GM12872 (cell line): ENCODE results near the gene NEK1.

Experiments
- CTCF ChIP-seq: IDR thresholded peaks from 3 replicates; pipeline ENCODE4 v1.5.1; 2011; ENCODE audit warnings: low read depth, mild to moderate bottlenecking, low read length, moderate library complexity; ENCODE audit not compliant: insufficient read depth

Gene NEK1

GRCh38 chr4:169658196-169658595, 45.8 kb upstream of the NEK1 start:
- no peak for TF ChIP-seq CTCF

- no peak for TF ChIP-seq CTCF
Observed at GRCh38 chr4:169657470-169658107, 45.2 kb upstream of the NEK1 start.

- no peak for TF ChIP-seq CTCF
Observed at GRCh38 chr4:169655401-169655800, 43.0 kb upstream of the NEK1 start.

- no peak for TF ChIP-seq CTCF
Observed at GRCh38 chr4:169652535-169652934, 40.2 kb upstream of the NEK1 start.

GRCh38 chr4:169650227-169650936, 38.0 kb upstream of the NEK1 start:
- TF ChIP-seq CTCF: no peak

GRCh38 chr4:169649545-169650226, 37.3 kb upstream of the NEK1 start:
- TF ChIP-seq CTCF: no peak

GRCh38 chr4:169645627-169646026, 33.2 kb upstream of the NEK1 start:
- TF ChIP-seq CTCF: no peak
